Hepatocyte (in vitro differentiated cells): ENCODE data around the gene PIK3R4. TPM values are rescaled to one million over a fixed set of nuclear protein-coding genes. Genes with fewer than 3 reads are reported as not detected.

Experiments used
- DNase-seq: peaks from one replicate; pipeline ENCODE4 v3.0.0-alpha.2; 2016; ENCODE audit warnings: low spot score
- H2AFZ ChIP-seq: fragments of 200-600 bp; sonication (generic); 2 replicates; pipeline ENCODE4 v1.6.0; 2016; ENCODE audit warnings: antibody characterized with exemption, mild to moderate bottlenecking
- H3K27ac ChIP-seq: fragments of 200-600 bp; sonication (generic); 2 replicates; pipeline ENCODE4 v1.5.1; 2016; ENCODE audit warnings: mild to moderate bottlenecking
- H3K27me3 ChIP-seq: fragments of 200-600 bp; sonication (generic); 2 replicates; pipeline ENCODE4 v1.6.1; 2016
- H3K36me3 ChIP-seq: fragments of 200-600 bp; sonication (generic); replicated peaks from 2 replicates; pipeline ENCODE4 v1.5.1; 2016; ENCODE audit warnings: low read depth; ENCODE audit not compliant: insufficient read depth
- H3K4me1 ChIP-seq: fragments of 200-600 bp; sonication (generic); 2 replicates; pipeline ENCODE4 v1.5.1; 2016; ENCODE audit warnings: mild to moderate bottlenecking, moderate library complexity; ENCODE audit not compliant: insufficient read depth
- H3K4me2 ChIP-seq: fragments of 200-600 bp; sonication (generic); 2 replicates; pipeline ENCODE4 v1.6.0; 2016
- H3K4me3 ChIP-seq: fragments of 200-600 bp; sonication (generic); 2 replicates; pipeline ENCODE4 v1.5.1; 2016; ENCODE audit warnings: mild to moderate bottlenecking
- H3K79me2 ChIP-seq: fragments of 200-600 bp; sonication (generic); 2 replicates; pipeline ENCODE4 v1.6.0; 2017; ENCODE audit warnings: mild to moderate bottlenecking
- H3K9me2 ChIP-seq: fragments of 200-600 bp; sonication (generic); replicated peaks from 2 replicates; pipeline ENCODE4 v1.6.0; 2017; ENCODE audit warnings: mild to moderate bottlenecking; ENCODE audit not compliant: insufficient read depth
- H3K9me3 ChIP-seq: fragments of 200-600 bp; sonication (generic); 2 replicates; pipeline ENCODE4 v1.5.1; 2016; ENCODE audit warnings: low read depth, mild to moderate bottlenecking
- H4K20me1 ChIP-seq: fragments of 200-600 bp; sonication (generic); 2 replicates; pipeline ENCODE4 v1.6.0; 2016; ENCODE audit warnings: mild to moderate bottlenecking; ENCODE audit not compliant: insufficient read depth, poor library complexity, severe bottlenecking
- CTCF ChIP-seq: fragments of 200-600 bp; sonication (generic); IDR thresholded peaks from 2 replicates; pipeline ENCODE4 v1.5.1; 2016; ENCODE audit warnings: antibody characterized with exemption, mild to moderate bottlenecking; ENCODE audit not compliant: poor library complexity
- EZH2 ChIP-seq: fragments of 200-600 bp; sonication (generic); IDR thresholded peaks from 2 replicates; pipeline ENCODE4 v1.6.1; 2016; ENCODE audit warnings: antibody characterized with exemption, mild to moderate bottlenecking, borderline replicate concordance
- EZH2phosphoT487 ChIP-seq: fragments of 200-600 bp; sonication (generic); IDR thresholded peaks from one replicate; pipeline ENCODE4 v1.6.1; 2018; ENCODE audit warnings: antibody characterized with exemption, mild to moderate bottlenecking, low read depth, moderate library complexity; ENCODE audit not compliant: unreplicated experiment, severe bottlenecking
- WGBS: methylation state at CpG from one replicate; pipeline ENCODE4 v1.1.6; 2016; ENCODE audit warnings: low lambda C conversion rate; ENCODE audit errors: missing lambda C conversion rate; 5-methylcytosine and 5-hydroxymethylcytosine counted together
- polyA plus RNA-seq: library from polyadenylated mRNA; unstranded; fragments of >200 nt; fragmentation: Nextera tagmentation; extraction: Ambion mirVana; gene quantifications from 2 replicates; pipeline ENCODE4 v1.2.1, GENCODE V29; 2016
- total RNA-seq: library from RNA; depleted of rRNA; stranded (reverse); fragments of >200 nt; gene quantifications from 2 replicates; pipeline ENCODE4 v1.2.3, GENCODE V29; 2014

The PIK3R4 gene
- total and polyA plus RNA-seq, 2 experiments from 2014 or later = 17.1 to 33.3 TPM

- Histone ChIP-seq H3K4me1 (no peaks in the 10 kb centered on the region), H3K36me3 (no peaks in the 10 kb centered on the region), H3K4me3 (no peak overlapping the region), H2AFZ (no peak overlapping the region), H3K9me2 (no peaks in the 10 kb centered on the region), H3K4me2 (no peak overlapping the region), H3K27ac (no peak overlapping the region), H4K20me1 (no peaks in the 10 kb centered on the region), H3K79me2 (no peaks in the 10 kb centered on the region), H3K27me3 (no peaks in the 10 kb centered on the region), H3K9me3 (no peaks in the 10 kb centered on the region)
- 80% methylated on average over 3 of the region's 3 CpGs for WGBS
- no peak for DNase-seq
- no peak for TF ChIP-seq EZH2phosphoT487
- TF ChIP-seq CTCF = no peak
- TF ChIP-seq EZH2 = no peak
Measured at GRCh38 chr3:130707902-130708601, 38.6 kb downstream of the PIK3R4 start.

DNA sequence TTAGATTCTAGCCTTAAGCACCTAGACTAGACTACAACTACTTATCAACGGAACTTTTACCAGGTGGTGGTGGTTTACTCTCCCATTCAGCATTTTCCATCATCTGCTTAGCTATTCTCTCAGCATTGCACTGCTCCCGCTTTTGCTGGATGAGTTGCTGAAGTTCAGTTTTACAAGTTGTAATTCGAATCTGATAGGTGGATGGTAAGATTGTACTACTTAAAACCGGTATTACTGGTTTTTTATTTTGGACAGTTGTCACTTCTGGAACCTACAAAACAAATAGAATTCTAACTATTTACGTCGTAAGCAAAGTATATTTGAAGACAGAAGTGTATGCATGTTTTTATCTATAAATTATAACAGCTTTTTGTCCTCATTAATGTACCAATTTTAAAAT, 41.1 kb downstream of the PIK3R4 start:
- Histone ChIP-seq H3K27ac (no peak overlapping the region), H2AFZ (no peak overlapping the region), H4K20me1 (no peaks in the 10 kb centered on the region), H3K79me2 (no peaks in the 10 kb centered on the region), H3K27me3 (no peaks in the 10 kb centered on the region), H3K4me1 (no peaks in the 10 kb centered on the region), H3K9me2 (no peaks in the 10 kb centered on the region), H3K4me3 (no peak overlapping the region), H3K4me2 (no peak overlapping the region), H3K9me3 (no peaks in the 10 kb centered on the region), H3K36me3 (no peaks in the 10 kb centered on the region)
- WGBS = 73% methylated on average over 6 of the region's 6 CpGs
- TF ChIP-seq EZH2 = no peak
- TF ChIP-seq CTCF = no peak
- TF ChIP-seq EZH2phosphoT487 = no peak
- DNase-seq = no peak

DNA sequence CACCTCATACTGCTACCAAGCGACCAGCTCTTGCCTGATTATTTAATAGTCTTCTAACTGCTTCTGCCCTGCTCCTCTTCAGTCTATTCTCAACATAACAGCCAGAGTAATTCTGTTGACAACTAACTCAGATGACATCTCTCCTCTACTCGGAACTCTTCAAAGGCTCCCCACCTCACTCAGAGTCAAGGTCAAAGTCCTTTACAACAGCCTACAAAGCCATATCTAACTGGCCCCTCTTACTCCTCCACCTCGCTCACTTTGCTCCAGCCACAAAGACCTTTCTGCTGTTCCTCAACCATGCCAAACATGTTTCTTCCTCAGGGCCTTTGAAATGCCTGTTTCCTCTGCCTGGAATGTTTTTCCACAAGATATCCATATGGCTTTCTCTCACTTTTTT, 43.6 kb downstream of the PIK3R4 start:
- H3K79me2 ChIP-seq = no peaks in the 10 kb centered on the region
- no peak overlapping the region for H3K27ac ChIP-seq
- no peak for TF ChIP-seq EZH2
- TF ChIP-seq EZH2phosphoT487 = no peak
- TF ChIP-seq CTCF = no peak
- H3K4me1 ChIP-seq = no peaks in the 10 kb centered on the region
- H3K36me3 ChIP-seq = peaks cover 5% of the 10 kb centered on the region
- DNase-seq = peak; percentile 26
- H3K9me2 ChIP-seq = no peaks in the 10 kb centered on the region
- H3K9me3 ChIP-seq = no peaks in the 10 kb centered on the region
- no peaks in the 10 kb centered on the region for H3K27me3 ChIP-seq
- H4K20me1 ChIP-seq = no peaks in the 10 kb centered on the region
- H2AFZ ChIP-seq = no peak overlapping the region
- H3K4me3 ChIP-seq = no peak overlapping the region
- H3K4me2 ChIP-seq = no peak overlapping the region
- WGBS = 80% methylated on average over 3 of the region's 3 CpGs

DNA sequence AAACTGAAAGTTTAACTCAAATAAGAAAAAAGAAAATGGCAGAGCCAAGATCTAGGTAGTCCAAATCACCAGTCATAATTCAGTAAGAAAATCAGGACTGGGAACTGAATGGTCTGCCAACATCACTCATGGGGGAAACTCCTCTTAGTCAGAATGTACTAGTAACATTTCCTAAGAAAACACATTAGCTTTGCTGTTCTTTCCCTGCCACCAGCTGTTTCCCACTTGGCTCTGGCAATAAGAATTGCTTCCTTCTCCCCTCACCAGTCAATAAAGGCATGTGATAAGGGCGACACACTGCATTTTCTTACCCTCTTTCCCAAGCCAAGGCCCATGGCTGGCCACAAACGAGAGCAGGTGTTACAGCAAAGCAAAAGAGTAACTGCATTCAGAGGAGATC, 46.1 kb downstream of the PIK3R4 start:
- Histone ChIP-seq H3K9me2 (no peaks in the 10 kb centered on the region), H4K20me1 (no peaks in the 10 kb centered on the region), H3K9me3 (no peaks in the 10 kb centered on the region), H3K4me3 (no peak overlapping the region), H3K4me1 (no peaks in the 10 kb centered on the region), H2AFZ (no peak overlapping the region), H3K79me2 (no peaks in the 10 kb centered on the region), H3K4me2 (no peak overlapping the region), H3K36me3 (peaks cover 7% of the 10 kb centered on the region), H3K27ac (no peak overlapping the region), H3K27me3 (no peaks in the 10 kb centered on the region)
- WGBS = 87% methylated on average over 2 of the region's 2 CpGs
- TF ChIP-seq CTCF (no peak), EZH2 (no peak), EZH2phosphoT487 (no peak)
- no peak for DNase-seq
